ENCODE data around the gene FARP2.

GRCh38 chr2:241509155-241509784 lies 153.2 kb downstream of the FARP2 start:
- TF ChIP-seq CTCF (IDR thresholded peaks at IDR 0.05) (no peak), POLR2A (IDR thresholded peaks at IDR 0.05) (no peak)
